Muscle of arm (tissue), 12 donors: ENCODE results near the gene DTNA. TPM values are rescaled to one million over a fixed set of nuclear protein-coding genes. Genes with fewer than 3 reads are reported as not detected.

ENCODE experiments used
- DNase-seq: peaks from one replicate; pipeline ENCODE4 v3.0.0-alpha.2; 2013
- polyA plus RNA-seq, 12 donors: library from polyadenylated mRNA; unstranded; fragments of 120-200 nt; gene quantifications; one replicate each; pipeline ENCODE4 v1.2.1, GENCODE V29; 2013; ENCODE audit not compliant: insufficient read length in 12 of 12

Gene DTNA
- polyA plus RNA-seq, 12 donors: 28.2 to 129 (median 105) TPM; not detected in 1

DNA sequence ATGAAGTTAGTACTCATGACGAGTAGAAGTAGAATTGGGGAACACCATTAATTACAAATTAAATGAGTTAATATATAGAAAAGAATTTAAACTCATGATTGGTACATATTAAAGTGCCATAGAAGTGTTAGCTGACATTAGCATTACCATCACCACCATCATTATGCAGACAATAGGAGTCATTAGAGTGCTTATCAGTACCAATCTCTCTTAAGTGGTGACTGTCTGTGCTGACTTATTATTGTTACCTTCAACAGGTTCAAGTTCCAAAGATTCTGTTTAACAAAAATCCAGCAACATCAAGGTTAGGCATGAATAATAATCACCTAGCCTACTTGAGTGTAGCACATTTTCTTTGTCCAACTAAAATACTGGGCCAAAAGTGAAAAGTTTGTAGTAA is 222.3 kb downstream of the DTNA start:
- no peak for DNase-seq

DNA sequence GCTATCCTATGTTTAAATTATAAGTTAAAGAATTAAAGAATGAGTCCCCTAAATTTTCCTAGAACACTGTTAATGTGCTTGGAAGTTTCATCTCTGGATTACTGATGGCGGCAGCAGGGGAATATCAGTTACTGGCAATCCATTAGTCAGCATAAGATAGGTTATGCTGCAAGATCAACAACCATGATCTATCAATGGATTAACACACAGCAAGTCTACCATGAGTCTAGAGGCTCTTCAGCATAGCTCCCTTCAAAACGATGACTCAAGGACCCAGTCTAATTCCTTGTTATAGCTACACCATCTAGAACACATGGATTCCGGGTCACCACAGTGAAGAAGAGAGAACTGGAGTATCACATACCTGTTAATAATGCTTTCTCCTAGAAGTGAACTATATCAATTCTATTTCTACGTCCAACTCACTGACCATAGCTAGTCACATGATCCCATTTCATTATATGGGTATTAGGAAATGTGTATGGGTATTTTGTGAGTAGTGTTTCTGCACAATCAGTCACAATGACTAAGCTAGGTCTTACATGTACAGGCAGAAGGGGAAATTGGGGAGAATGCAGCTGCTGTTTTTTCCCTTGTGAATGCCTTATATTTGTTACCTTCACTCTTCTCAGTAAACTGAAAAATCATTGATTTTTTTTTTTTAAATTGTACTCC is 222.8 kb downstream of the DTNA start:
- no peak for DNase-seq

DNA sequence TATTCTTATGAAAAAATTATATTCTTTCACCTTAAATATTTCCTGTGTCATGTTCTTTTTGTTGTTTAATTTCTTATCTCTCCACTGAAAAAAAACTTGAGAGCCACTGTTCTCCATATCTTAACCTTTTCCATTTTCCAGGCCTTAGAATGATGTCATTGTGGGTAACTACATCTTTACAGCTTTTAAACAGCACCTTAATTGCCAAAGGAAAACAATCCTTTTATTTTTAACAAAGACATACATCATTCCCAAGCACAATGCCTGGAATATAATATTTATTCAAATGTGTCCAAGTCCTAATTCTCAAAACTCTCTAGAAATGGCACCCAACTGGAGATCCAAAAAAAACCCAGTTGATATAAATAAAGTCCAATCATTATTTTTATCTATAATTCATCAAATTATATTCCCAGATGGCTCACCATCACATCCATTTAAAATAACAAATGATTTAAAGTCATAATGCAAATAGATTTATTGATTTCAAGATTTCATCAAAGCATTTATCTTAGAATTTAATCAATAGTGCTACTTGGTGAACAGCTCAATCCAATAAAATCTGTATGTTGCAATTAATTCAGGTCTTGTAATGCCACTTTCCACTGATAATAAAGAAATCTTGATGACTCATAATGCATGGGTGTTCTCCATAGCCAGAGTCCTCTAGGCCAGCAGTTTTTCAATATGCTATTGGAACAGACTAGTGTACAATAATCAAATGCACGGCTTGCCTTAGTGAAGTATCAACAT is 224.0 kb downstream of the DTNA start:
- no peak for DNase-seq

DNA sequence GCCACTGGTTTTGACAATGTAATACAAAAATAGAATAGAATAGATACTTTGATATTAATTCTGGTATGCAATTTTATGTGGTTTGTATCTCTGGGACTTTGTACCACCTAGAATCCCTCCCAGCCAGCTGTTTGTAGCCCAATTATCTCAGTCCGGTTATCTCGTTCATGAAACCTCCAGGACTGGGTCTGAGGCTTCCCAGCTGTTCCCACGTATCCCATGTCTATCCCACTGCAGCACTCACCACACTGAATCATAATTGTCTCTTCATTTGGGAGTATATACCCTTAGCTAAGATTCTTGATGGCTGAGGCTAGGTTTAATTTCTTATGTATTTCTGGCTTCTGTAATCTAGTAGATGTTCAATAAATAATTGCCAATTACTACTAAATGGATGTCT is 226.7 kb downstream of the DTNA start:
- DNase-seq: no peak

DNA sequence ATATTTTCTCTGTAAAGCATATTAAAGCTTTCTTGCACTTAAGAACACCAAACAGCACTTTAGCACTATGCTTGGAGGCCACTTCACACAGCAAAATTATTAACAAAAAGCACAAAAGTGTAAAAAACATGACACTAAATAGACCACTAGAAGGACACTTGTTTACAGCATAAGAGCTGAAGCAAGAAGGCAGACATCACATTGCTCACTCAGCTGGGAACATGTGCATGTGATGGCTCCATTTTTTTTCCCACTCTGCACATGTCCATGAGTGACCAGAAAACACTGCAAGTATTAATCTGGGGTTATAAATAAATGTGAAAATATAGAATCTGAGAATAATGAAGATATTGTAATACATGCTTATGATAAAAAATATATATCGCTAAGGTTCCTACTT is 228.0 kb downstream of the DTNA start:
- no peak for DNase-seq
